GM12892 (cell line): ENCODE data around the gene ALG3.

ENCODE experiments used
- POLR2A ChIP-seq: IDR thresholded peaks from 2 replicates; pipeline ENCODE4 v1.6.1; 2011; ENCODE audit warnings: low read depth, low read length, control low read depth
- POLR2AphosphoS5 ChIP-seq: IDR thresholded peaks from 2 replicates; pipeline ENCODE4 v1.6.1; 2011; ENCODE audit warnings: low read depth, low read length, control low read depth
- TAF1 ChIP-seq: IDR thresholded peaks from 2 replicates; pipeline ENCODE4 v1.6.1; 2011; ENCODE audit warnings: low read depth, mild to moderate bottlenecking, control low read depth, low read length, borderline replicate concordance

GRCh38 chr3:184234671-184235380 lies 13.9 kb downstream of the ALG3 start:
- TF ChIP-seq POLR2A (no peak), POLR2AphosphoS5 (no peak), TAF1 (no peak)
